NB4 (cell line): Measurements from ENCODE around the gene GLRA3.

ENCODE experiments used
- DNase-seq: peaks from one replicate; pipeline ENCODE4 v3.0.0; 2010; ENCODE audit warnings: low read depth
- H3K4me3 ChIP-seq: one replicate; pipeline ENCODE4 v1.5.1; 2011; ENCODE audit warnings: mild to moderate bottlenecking, low read depth, low read length, moderate library complexity
- MYC ChIP-seq: IDR thresholded peaks from 2 replicates; pipeline ENCODE4 v1.6.1; 2011; ENCODE audit warnings: low read depth, low read length
- POLR2A ChIP-seq: IDR thresholded peaks from 2 replicates; pipeline ENCODE4 v1.6.1; 2011; ENCODE audit warnings: mild to moderate bottlenecking; ENCODE audit not compliant: insufficient read length; ENCODE audit errors: extremely low read depth
- TF ChIP-seq, protein P1 (sequence below): IDR thresholded peaks from one replicate; pipeline ENCODE4 v1.5.1; 2012; ENCODE audit warnings: low read depth, low read length
- TF ChIP-seq, protein P2 (sequence below): IDR thresholded peaks from 2 replicates; pipeline ENCODE4 v1.6.1; 2011; ENCODE audit warnings: low read depth, low read length

The GLRA3 gene

GRCh38 chr4:174595141-174595929 is 233.7 kb downstream of the GLRA3 start:
- DNase-seq, result no peak
- TF ChIP-seq POLR2A (no peak), MYC (no peak)
- TF ChIP-seq, protein P1, sequence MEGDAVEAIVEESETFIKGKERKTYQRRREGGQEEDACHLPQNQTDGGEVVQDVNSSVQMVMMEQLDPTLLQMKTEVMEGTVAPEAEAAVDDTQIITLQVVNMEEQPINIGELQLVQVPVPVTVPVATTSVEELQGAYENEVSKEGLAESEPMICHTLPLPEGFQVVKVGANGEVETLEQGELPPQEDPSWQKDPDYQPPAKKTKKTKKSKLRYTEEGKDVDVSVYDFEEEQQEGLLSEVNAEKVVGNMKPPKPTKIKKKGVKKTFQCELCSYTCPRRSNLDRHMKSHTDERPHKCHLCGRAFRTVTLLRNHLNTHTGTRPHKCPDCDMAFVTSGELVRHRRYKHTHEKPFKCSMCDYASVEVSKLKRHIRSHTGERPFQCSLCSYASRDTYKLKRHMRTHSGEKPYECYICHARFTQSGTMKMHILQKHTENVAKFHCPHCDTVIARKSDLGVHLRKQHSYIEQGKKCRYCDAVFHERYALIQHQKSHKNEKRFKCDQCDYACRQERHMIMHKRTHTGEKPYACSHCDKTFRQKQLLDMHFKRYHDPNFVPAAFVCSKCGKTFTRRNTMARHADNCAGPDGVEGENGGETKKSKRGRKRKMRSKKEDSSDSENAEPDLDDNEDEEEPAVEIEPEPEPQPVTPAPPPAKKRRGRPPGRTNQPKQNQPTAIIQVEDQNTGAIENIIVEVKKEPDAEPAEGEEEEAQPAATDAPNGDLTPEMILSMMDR, result no peak
- TF ChIP-seq, protein P2, sequence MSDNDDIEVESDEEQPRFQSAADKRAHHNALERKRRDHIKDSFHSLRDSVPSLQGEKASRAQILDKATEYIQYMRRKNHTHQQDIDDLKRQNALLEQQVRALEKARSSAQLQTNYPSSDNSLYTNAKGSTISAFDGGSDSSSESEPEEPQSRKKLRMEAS, result no peak
- no peak overlapping the region for H3K4me3 ChIP-seq

GRCh38 chr4:174593701-174594100 is 235.3 kb downstream of the GLRA3 start:
- TF ChIP-seq, protein P2, result no peak
- TF ChIP-seq MYC (no peak), POLR2A (no peak)
- TF ChIP-seq, protein P1, result no peak
- DNase-seq, result no peak
- H3K4me3 ChIP-seq, result no peak overlapping the region

GRCh38 chr4:174592985-174593335 is 236.1 kb downstream of the GLRA3 start:
- H3K4me3 ChIP-seq, result peak overlapping the region; percentile 10
- TF ChIP-seq, protein P1, result no peak
- TF ChIP-seq MYC, result no peak
- TF ChIP-seq, protein P2, result no peak
- no peak for TF ChIP-seq POLR2A
- peak; percentile 63 for DNase-seq

DNA sequence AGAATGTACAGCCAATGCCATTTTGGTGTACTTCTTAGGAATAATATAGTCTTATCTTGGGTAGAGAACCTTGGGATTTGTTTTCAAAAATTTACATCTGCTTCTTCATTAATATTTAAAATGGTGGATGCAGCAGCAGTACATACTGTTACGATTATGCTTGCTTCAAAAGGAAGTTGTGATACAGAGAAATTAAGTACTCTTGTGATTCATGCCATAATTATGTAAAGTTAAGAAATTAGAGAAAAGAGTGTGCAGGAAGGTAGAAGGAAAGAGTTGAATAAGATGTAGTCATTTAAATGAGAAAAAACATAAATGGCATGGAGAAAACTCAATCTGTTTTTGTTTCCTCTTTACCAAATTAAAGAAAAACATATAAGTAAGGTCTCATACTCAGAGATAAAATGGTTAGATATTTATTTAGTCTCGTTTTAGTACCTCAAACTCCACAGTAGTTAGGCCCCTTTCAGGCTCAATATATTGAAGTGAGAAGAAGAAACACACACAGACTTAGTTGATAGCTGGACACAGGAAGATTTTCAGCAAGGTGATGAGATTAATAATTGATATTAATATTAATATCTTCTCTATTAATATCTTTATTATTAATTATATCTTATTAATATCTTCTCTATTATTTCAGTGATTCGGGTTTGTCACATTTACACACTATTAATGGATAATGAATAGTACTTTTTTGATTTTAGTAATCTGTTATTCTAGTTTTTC is 236.6 kb downstream of the GLRA3 start:
- no peak overlapping the region for H3K4me3 ChIP-seq
- no peak for DNase-seq
- TF ChIP-seq POLR2A (no peak), MYC (no peak)
- TF ChIP-seq, protein P1, result no peak
- TF ChIP-seq, protein P2, result no peak

DNA sequence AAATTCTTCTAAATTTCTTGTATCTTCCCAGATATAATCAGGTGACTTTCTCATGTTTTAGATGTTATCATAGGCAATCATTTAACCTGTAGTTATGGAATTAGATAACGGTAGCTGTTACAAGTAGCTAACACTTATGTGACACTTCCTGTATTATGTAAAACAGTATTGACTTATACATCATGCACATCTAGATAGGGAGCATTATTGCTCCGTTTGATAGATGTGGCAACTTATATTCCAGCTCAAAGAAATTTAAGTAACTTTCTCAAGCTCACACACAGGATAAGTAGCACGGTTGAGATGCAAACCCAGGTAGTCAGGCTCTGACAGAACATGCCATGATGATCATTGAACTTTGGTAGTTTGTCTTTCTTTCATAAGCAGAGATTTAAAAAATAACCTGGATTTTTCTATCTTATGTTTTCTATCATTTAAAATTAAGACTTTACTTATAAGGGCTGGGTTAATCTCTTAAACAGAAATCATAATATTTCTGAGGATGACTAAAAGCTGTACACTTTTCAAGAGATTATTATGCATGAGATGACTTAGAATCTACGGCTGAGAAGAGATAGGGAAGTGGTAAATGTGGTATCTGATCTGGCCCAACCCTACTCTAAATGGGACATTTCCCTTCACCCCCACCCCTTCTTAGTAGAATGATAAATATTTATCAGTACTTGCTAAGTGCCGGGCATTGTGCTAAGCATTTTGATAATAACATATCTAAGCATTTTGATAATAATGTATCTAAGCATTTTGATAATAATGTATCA is 237.6 kb downstream of the GLRA3 start:
- DNase-seq, result peak; percentile 58
- TF ChIP-seq MYC, result no peak
- TF ChIP-seq, protein P2, result no peak
- TF ChIP-seq, protein P1, result no peak
- no peak for TF ChIP-seq POLR2A
- no peak overlapping the region for H3K4me3 ChIP-seq
